Measurements from ENCODE around the gene OPRPN.

The OPRPN gene

GRCh38 chr4:70392057-70392776, 5.5 kb upstream of the OPRPN start:
- no peak overlapping the region for H3K27ac ChIP-seq (ENCODE audit: low read length)
- no peaks in the 10 kb centered on the region for H3K36me3 ChIP-seq (ENCODE audit: insufficient read depth, low read depth, low read length)
- no peaks in the 10 kb centered on the region for H3K27me3 ChIP-seq (ENCODE audit: insufficient read depth, low read length)
- H3K9me3 ChIP-seq (ENCODE audit: insufficient read depth, low read depth, low read length), result no peaks in the 10 kb centered on the region
- no peaks in the 10 kb centered on the region for H3K4me1 ChIP-seq (ENCODE audit: insufficient read depth, low read length)
- H3K9ac ChIP-seq (ENCODE audit: low read depth, low read length), result no peak overlapping the region
- no peak overlapping the region for H3K4me3 ChIP-seq (ENCODE audit: low read length)

GRCh38 chr4:70399319-70399718, 1.6 kb downstream of the OPRPN start:
- Histone ChIP-seq H3K27me3 (ENCODE audit: insufficient read depth, low read length) (no peaks in the 10 kb centered on the region), H3K9ac (ENCODE audit: low read depth, low read length) (no peak overlapping the region), H3K4me3 (ENCODE audit: low read length) (no peak overlapping the region), H3K36me3 (ENCODE audit: insufficient read depth, low read depth, low read length) (no peaks in the 10 kb centered on the region), H3K4me1 (ENCODE audit: insufficient read depth, low read length) (no peaks in the 10 kb centered on the region), H3K9me3 (ENCODE audit: insufficient read depth, low read depth, low read length) (no peaks in the 10 kb centered on the region), H3K27ac (ENCODE audit: low read length) (no peak overlapping the region)

GRCh38 chr4:70402762-70403161, 5.0 kb downstream of the OPRPN start:
- Histone ChIP-seq H3K27me3 (ENCODE audit: insufficient read depth, low read length) (no peaks in the 10 kb centered on the region), H3K27ac (ENCODE audit: low read length) (no peak overlapping the region), H3K9me3 (ENCODE audit: insufficient read depth, low read depth, low read length) (no peaks in the 10 kb centered on the region), H3K9ac (ENCODE audit: low read depth, low read length) (no peak overlapping the region), H3K4me3 (ENCODE audit: low read length) (no peak overlapping the region), H3K4me1 (ENCODE audit: insufficient read depth, low read length) (no peaks in the 10 kb centered on the region), H3K36me3 (ENCODE audit: insufficient read depth, low read depth, low read length) (no peaks in the 10 kb centered on the region)

- Histone ChIP-seq H3K27me3 (ENCODE audit: insufficient read depth, low read length) (no peaks in the 10 kb centered on the region), H3K9me3 (ENCODE audit: insufficient read depth, low read depth, low read length) (no peaks in the 10 kb centered on the region), H3K4me1 (ENCODE audit: insufficient read depth, low read length) (no peaks in the 10 kb centered on the region), H3K27ac (ENCODE audit: low read length) (no peak overlapping the region), H3K9ac (ENCODE audit: low read depth, low read length) (no peak overlapping the region), H3K36me3 (ENCODE audit: insufficient read depth, low read depth, low read length) (no peaks in the 10 kb centered on the region), H3K4me3 (ENCODE audit: low read length) (no peak overlapping the region)
Measured at GRCh38 chr4:70405765-70406164, 8.0 kb downstream of the OPRPN start.

GRCh38 chr4:70425306-70425705, 27.6 kb downstream of the OPRPN start:
- no peaks in the 10 kb centered on the region for H3K27me3 ChIP-seq (ENCODE audit: insufficient read depth, low read length)
- no peak overlapping the region for H3K9ac ChIP-seq (ENCODE audit: low read depth, low read length)
- H3K4me1 ChIP-seq (ENCODE audit: insufficient read depth, low read length), result no peaks in the 10 kb centered on the region
- H3K9me3 ChIP-seq (ENCODE audit: insufficient read depth, low read depth, low read length), result peaks cover 19% of the 10 kb centered on the region
- no peak overlapping the region for H3K27ac ChIP-seq (ENCODE audit: low read length)
- H3K4me3 ChIP-seq (ENCODE audit: low read length), result no peak overlapping the region
- no peaks in the 10 kb centered on the region for H3K36me3 ChIP-seq (ENCODE audit: insufficient read depth, low read depth, low read length)

GRCh38 chr4:70426789-70427188, 29.0 kb downstream of the OPRPN start:
- no peaks in the 10 kb centered on the region for H3K4me1 ChIP-seq (ENCODE audit: insufficient read depth, low read length)

GRCh38 chr4:70437197-70437596, 39.5 kb downstream of the OPRPN start:
- H3K9ac ChIP-seq (ENCODE audit: low read depth, low read length), result no peak overlapping the region
- H3K9me3 ChIP-seq (ENCODE audit: insufficient read depth, low read depth, low read length), result no peaks in the 10 kb centered on the region
- peaks cover 2% of the 10 kb centered on the region; the same call in 1 of the 2 replicates for H3K4me1 ChIP-seq (ENCODE audit: insufficient read depth, low read length)
- no peaks in the 10 kb centered on the region for H3K36me3 ChIP-seq (ENCODE audit: insufficient read depth, low read depth, low read length)
- H3K27ac ChIP-seq (ENCODE audit: low read length), result no peak overlapping the region
- 0 out of 2 replicates have a peak overlapping the region, but pooled peaks have one; percentile 30 for H3K4me3 ChIP-seq (ENCODE audit: low read length)
- H3K27me3 ChIP-seq (ENCODE audit: insufficient read depth, low read length), result no peaks in the 10 kb centered on the region

More at GRCh38 chr4:70426789-70427188, 29.0 kb downstream of the OPRPN start:
- Histone ChIP-seq H3K27ac (ENCODE audit: low read length) (no peak overlapping the region), H3K9me3 (ENCODE audit: insufficient read depth, low read depth, low read length) (peaks cover 19% of the 10 kb centered on the region), H3K9ac (ENCODE audit: low read depth, low read length) (no peak overlapping the region), H3K36me3 (ENCODE audit: insufficient read depth, low read depth, low read length) (no peaks in the 10 kb centered on the region), H3K27me3 (ENCODE audit: insufficient read depth, low read length) (no peaks in the 10 kb centered on the region), H3K4me3 (ENCODE audit: low read length) (no peak overlapping the region)

- Histone ChIP-seq H3K9me3 (ENCODE audit: insufficient read depth, low read depth, low read length) (no peaks in the 10 kb centered on the region), H3K36me3 (ENCODE audit: insufficient read depth, low read depth, low read length) (no peaks in the 10 kb centered on the region), H3K4me1 (ENCODE audit: insufficient read depth, low read length) (peaks cover under 1% of the 10 kb centered on the region; the same call in 1 of the 2 replicates), H3K27ac (ENCODE audit: low read length) (no peak overlapping the region), H3K9ac (ENCODE audit: low read depth, low read length) (no peak overlapping the region), H3K4me3 (ENCODE audit: low read length) (no peak overlapping the region), H3K27me3 (ENCODE audit: insufficient read depth, low read length) (no peaks in the 10 kb centered on the region)
Measured at GRCh38 chr4:70442474-70442873, 44.7 kb downstream of the OPRPN start.

- no peaks in the 10 kb centered on the region for H3K9me3 ChIP-seq (ENCODE audit: insufficient read depth, low read depth, low read length)
- H3K36me3 ChIP-seq (ENCODE audit: insufficient read depth, low read depth, low read length), result no peaks in the 10 kb centered on the region
- H3K27me3 ChIP-seq (ENCODE audit: insufficient read depth, low read length), result no peaks in the 10 kb centered on the region
- H3K4me3 ChIP-seq (ENCODE audit: low read length), result no peak overlapping the region
- no peak overlapping the region for H3K9ac ChIP-seq (ENCODE audit: low read depth, low read length)
- no peaks in the 10 kb centered on the region for H3K4me1 ChIP-seq (ENCODE audit: insufficient read depth, low read length)
- H3K27ac ChIP-seq (ENCODE audit: low read length), result no peak overlapping the region
Measured at GRCh38 chr4:70443329-70443728, 45.6 kb downstream of the OPRPN start.

GRCh38 chr4:70449220-70449619, 51.5 kb downstream of the OPRPN start:
- no peak overlapping the region for H3K4me3 ChIP-seq (ENCODE audit: low read length)
- no peaks in the 10 kb centered on the region for H3K4me1 ChIP-seq (ENCODE audit: insufficient read depth, low read length)
- no peaks in the 10 kb centered on the region for H3K27me3 ChIP-seq (ENCODE audit: insufficient read depth, low read length)
- H3K9ac ChIP-seq (ENCODE audit: low read depth, low read length), result no peak overlapping the region
- no peaks in the 10 kb centered on the region for H3K36me3 ChIP-seq (ENCODE audit: insufficient read depth, low read depth, low read length)
- no peak overlapping the region for H3K27ac ChIP-seq (ENCODE audit: low read length)
- no peaks in the 10 kb centered on the region for H3K9me3 ChIP-seq (ENCODE audit: insufficient read depth, low read depth, low read length)

- no peaks in the 10 kb centered on the region for H3K4me1 ChIP-seq (ENCODE audit: insufficient read depth, low read length)
- no peak overlapping the region for H3K4me3 ChIP-seq (ENCODE audit: low read length)
- H3K36me3 ChIP-seq (ENCODE audit: insufficient read depth, low read depth, low read length), result no peaks in the 10 kb centered on the region
- H3K27ac ChIP-seq (ENCODE audit: low read length), result no peak overlapping the region
- no peak overlapping the region for H3K9ac ChIP-seq (ENCODE audit: low read depth, low read length)
- no peaks in the 10 kb centered on the region for H3K9me3 ChIP-seq (ENCODE audit: insufficient read depth, low read depth, low read length)
- no peaks in the 10 kb centered on the region for H3K27me3 ChIP-seq (ENCODE audit: insufficient read depth, low read length)
Measured at GRCh38 chr4:70452946-70453345, 55.2 kb downstream of the OPRPN start.
